ENCODE data around the gene CLDN14.
"Not testable (repeated sequence)": the region's sequence is repeated elsewhere in the genome, so short reads cannot be mapped to it uniquely, and the experiment has no call there.

The CLDN14 gene

GRCh38 chr21:36501589-36501892 lies 21.6 kb upstream of the CLDN14 start:
- no peak for DNase-seq (ENCODE audit: low read depth)

- no peak for DNase-seq (ENCODE audit: low read depth)
These were observed 19.9 kb upstream of the CLDN14 start for GRCh38 chr21:36499578-36500471.

- DNase-seq (ENCODE audit: low read depth): no peak
These were observed 14.6 kb upstream of the CLDN14 start for GRCh38 chr21:36494557-36494956.

GRCh38 chr21:36491209-36491910 lies 11.4 kb upstream of the CLDN14 start:
- DNase-seq (ENCODE audit: low read depth): no peak

GRCh38 chr21:36489776-36490165 lies 9.8 kb upstream of the CLDN14 start:
- no peak for DNase-seq (ENCODE audit: low read depth)

GRCh38 chr21:36489103-36489775 lies 9.3 kb upstream of the CLDN14 start:
- no peak for DNase-seq (ENCODE audit: low read depth)

GRCh38 chr21:36487641-36488307 lies 7.9 kb upstream of the CLDN14 start:
- no peak for DNase-seq (ENCODE audit: low read depth)

GRCh38 chr21:36486246-36486645 lies 6.3 kb upstream of the CLDN14 start:
- no peak for DNase-seq (ENCODE audit: low read depth)

GRCh38 chr21:36485476-36485875 lies 5.6 kb upstream of the CLDN14 start:
- no peak for DNase-seq (ENCODE audit: low read depth)

GRCh38 chr21:36483095-36483494 lies 3.2 kb upstream of the CLDN14 start:
- no peak for DNase-seq (ENCODE audit: low read depth)

GRCh38 chr21:36482673-36483072 lies 2.8 kb upstream of the CLDN14 start:
- DNase-seq (ENCODE audit: low read depth): no peak

- no peak for DNase-seq (ENCODE audit: low read depth)
These were observed 2.3 kb upstream of the CLDN14 start for GRCh38 chr21:36482181-36482580.

GRCh38 chr21:36481639-36482038 lies 1.7 kb upstream of the CLDN14 start:
- no peak for DNase-seq (ENCODE audit: low read depth)

- no peak for DNase-seq (ENCODE audit: low read depth)
These were observed 696 bp upstream of the CLDN14 start for GRCh38 chr21:36480618-36481017.

GRCh38 chr21:36478941-36479340 lies 981 bp downstream of the CLDN14 start:
- DNase-seq (ENCODE audit: low read depth): no peak

GRCh38 chr21:36478207-36478701 lies 1.7 kb downstream of the CLDN14 start:
- peak; percentile 18 for DNase-seq (ENCODE audit: low read depth)

- DNase-seq (ENCODE audit: low read depth): no peak
These were observed 2.4 kb downstream of the CLDN14 start for GRCh38 chr21:36477559-36477958.

GRCh38 chr21:36477001-36477400 lies 2.9 kb downstream of the CLDN14 start:
- no peak for DNase-seq (ENCODE audit: low read depth)

GRCh38 chr21:36476541-36476940 lies 3.4 kb downstream of the CLDN14 start:
- DNase-seq (ENCODE audit: low read depth): not testable (repeated sequence)

- DNase-seq (ENCODE audit: low read depth): no peak
These were observed 5.3 kb downstream of the CLDN14 start for GRCh38 chr21:36474591-36474990.

GRCh38 chr21:36473203-36473602 lies 6.7 kb downstream of the CLDN14 start:
- no peak for DNase-seq (ENCODE audit: low read depth)

GRCh38 chr21:36472377-36472776 lies 7.5 kb downstream of the CLDN14 start:
- no peak for DNase-seq (ENCODE audit: low read depth)

Data from activated T-cell treated with anti-CD3 and anti-CD28 coated beads for 24 hours (primary cell).